SK-N-MC (cell line): ENCODE results near the gene CLIP3.

ENCODE experiments used
- EZH2 ChIP-seq: fragments of 200-600 bp; sonication (generic); IDR thresholded peaks from one replicate; pipeline ENCODE4 v1.6.1; 2017; ENCODE audit warnings: antibody characterized with exemption
- POLR2AphosphoS5 ChIP-seq: IDR thresholded peaks from 2 replicates; pipeline ENCODE4 v1.6.1; 2012; ENCODE audit warnings: mild to moderate bottlenecking, low read depth, low read length, borderline replicate concordance

- TF ChIP-seq EZH2, result no peak
- TF ChIP-seq POLR2AphosphoS5, result no peak
These were observed 65.9 kb downstream of the CLIP3 start for GRCh38 chr19:35966771-35967170.
